ENCODE results near the gene SELENOW.

- TF ChIP-seq CTCF (IDR thresholded peaks at IDR 0.05) (no peak), EP300 (IDR thresholded peaks at IDR 0.05) (no peak), POLR2AphosphoS5 (IDR thresholded peaks at IDR 0.05) (no peak)
These were observed 16.0 kb downstream of the SELENOW start for GRCh38 chr19:47794526-47794925.
